GM18508 (cell line): ENCODE results near the gene MOGAT2.
"Not testable (repeated sequence)": the region's sequence is repeated elsewhere in the genome, so short reads cannot be mapped to it uniquely, and the experiment has no call there.

Experiments
- ATAC-seq: cut with Tn5 transposase; IDR thresholded peaks from one replicate; pipeline ENCODE4 v1.9.1; 2021; ENCODE audit warnings: moderate number of reproducible peaks; ENCODE audit not compliant: insufficient read depth, unreplicated experiment

Gene MOGAT2

GRCh38 chr11:75718419-75719339 is 1.0 kb downstream of the MOGAT2 start:
- ATAC-seq, result no peak

GRCh38 chr11:75719340-75720239 is 2.0 kb downstream of the MOGAT2 start:
- ATAC-seq, result no peak

GRCh38 chr11:75720639-75721038 is 3.0 kb downstream of the MOGAT2 start:
- no peak for ATAC-seq

- no peak for ATAC-seq
These were observed 4.4 kb downstream of the MOGAT2 start for GRCh38 chr11:75721852-75722668.

- no peak for ATAC-seq
These were observed 5.0 kb downstream of the MOGAT2 start for GRCh38 chr11:75722669-75723042.

GRCh38 chr11:75725547-75726320 is 8.1 kb downstream of the MOGAT2 start:
- ATAC-seq, result no peak

- no peak for ATAC-seq
These were observed 11.4 kb downstream of the MOGAT2 start for GRCh38 chr11:75728992-75729391.

GRCh38 chr11:75731095-75731494 is 13.5 kb downstream of the MOGAT2 start:
- ATAC-seq, result no peak

GRCh38 chr11:75733071-75733430 is 15.4 kb downstream of the MOGAT2 start:
- no peak for ATAC-seq

GRCh38 chr11:75733431-75734107 is 15.9 kb downstream of the MOGAT2 start:
- no peak for ATAC-seq

- ATAC-seq, result no peak
These were observed 17.0 kb downstream of the MOGAT2 start for GRCh38 chr11:75734491-75735180.

GRCh38 chr11:75735181-75735845 is 17.7 kb downstream of the MOGAT2 start:
- ATAC-seq, result no peak

GRCh38 chr11:75737314-75737713 is 19.7 kb downstream of the MOGAT2 start:
- no peak for ATAC-seq

GRCh38 chr11:75740681-75741080 is 23.0 kb downstream of the MOGAT2 start:
- no peak for ATAC-seq

GRCh38 chr11:75743159-75743558 is 25.5 kb downstream of the MOGAT2 start:
- not testable (repeated sequence) for ATAC-seq

- ATAC-seq, result no peak
These were observed 26.3 kb downstream of the MOGAT2 start for GRCh38 chr11:75743711-75744563.

GRCh38 chr11:75745807-75746206 is 28.2 kb downstream of the MOGAT2 start:
- ATAC-seq, result no peak
